HEK293 (cell line): ENCODE measurements around the gene BIN1.

ENCODE experiments used
- CTCF ChIA-PET: fragments of 350-600 bp; formaldehyde crosslinking; extraction: SDS; loops from one replicate; lab custom pipeline; 2021; ENCODE audit warnings: antibody characterized with exemption; lab: Yijun Ruan, JAX
- POLR2A ChIA-PET: fragments of 300-600 bp; formaldehyde crosslinking; extraction: SDS; loops from one replicate; lab custom pipeline; 2020; ENCODE audit warnings: antibody characterized with exemption, inconsistent platforms; lab: Yijun Ruan, JAX
- H3K27ac ChIP-seq: fragments of 200-500 bp; sonication (Bioruptor generic); 2 replicates; pipeline ENCODE4 v1.5.1; 2014; ENCODE audit warnings: low read depth, low read length, control low read depth, inconsistent platforms; ENCODE audit errors: extremely low read depth
- H3K36me3 ChIP-seq, 2 experiments: fragments of 200-500 bp in 1 of 2; sonication (Bioruptor generic) in 1 of 2; 1 replicate in 1 of 2; 2 replicates in 1 of 2; pipeline ENCODE4 v1.5.1; 2014 to 2017; ENCODE audit warnings: inconsistent platforms in 2 of 2, low read length in 2 of 2; ENCODE audit not compliant: control insufficient read depth in 2 of 2, insufficient read depth in 1 of 2
- H3K4me1 ChIP-seq: fragments of 200-500 bp; sonication (Bioruptor generic); 2 replicates; pipeline ENCODE4 v1.5.1; 2014; ENCODE audit warnings: mild to moderate bottlenecking, low read length, inconsistent platforms; ENCODE audit not compliant: control insufficient read depth, insufficient read depth
- H3K4me3 ChIP-seq: 2 replicates; pipeline ENCODE4 v1.5.1; 2011; ENCODE audit warnings: low read depth, mild to moderate bottlenecking, control low read depth, low read length, moderate library complexity
- H3K9me3 ChIP-seq: fragments of 200-500 bp; sonication (Bioruptor generic); 2 replicates; pipeline ENCODE4 v1.5.1; 2014; ENCODE audit warnings: low read depth, low read length, inconsistent platforms; ENCODE audit not compliant: control insufficient read depth, insufficient read depth
- KLF10 ChIP-seq: fragments of 450-650 bp; IDR thresholded peaks from 2 replicates; pipeline ENCODE4 v1.5.1; 2018; ENCODE audit warnings: missing biosample characterization, mild to moderate bottlenecking, missing genetic modification characterization
- KLF7 ChIP-seq: fragments of 450-650 bp; formaldehyde crosslinking; IDR thresholded peaks from 2 replicates; pipeline ENCODE4 v1.5.1; 2016; ENCODE audit warnings: missing biosample characterization, missing genetic modification characterization, borderline replicate concordance
- REST ChIP-seq: fragments of 450-650 bp; formaldehyde crosslinking; IDR thresholded peaks from 2 replicates; pipeline ENCODE4 v1.5.1; 2016; ENCODE audit warnings: missing biosample characterization, missing genetic modification characterization
- SETDB1 ChIP-seq: IDR thresholded peaks from one replicate; pipeline ENCODE4 v1.6.1; 2017; ENCODE audit warnings: mild to moderate bottlenecking, low read length, moderate library complexity, mixed read lengths; ENCODE audit not compliant: insufficient read length
- TSHZ1 ChIP-seq: fragments of 450-650 bp; formaldehyde crosslinking; IDR thresholded peaks from 2 replicates; pipeline ENCODE4 v1.5.1; 2016; ENCODE audit warnings: missing biosample characterization, missing genetic modification characterization, borderline replicate concordance
- ZBTB17 ChIP-seq: fragments of 450-650 bp; formaldehyde crosslinking; IDR thresholded peaks from 2 replicates; pipeline ENCODE4 v1.5.1; 2016; ENCODE audit warnings: missing biosample characterization, missing genetic modification characterization
- ZFP69B ChIP-seq: fragments of 450-650 bp; formaldehyde crosslinking; IDR thresholded peaks from 2 replicates; pipeline ENCODE4 v1.5.1; 2016; ENCODE audit warnings: missing biosample characterization, missing genetic modification characterization
- ZNF114 ChIP-seq: fragments of 450-650 bp; formaldehyde crosslinking; IDR thresholded peaks from 2 replicates; pipeline ENCODE4 v1.5.0; 2017; ENCODE audit warnings: missing biosample characterization, missing genetic modification characterization
- ZNF16 ChIP-seq: fragments of 450-650 bp; formaldehyde crosslinking; IDR thresholded peaks from 2 replicates; pipeline ENCODE4 v1.5.1; 2016; ENCODE audit warnings: low read depth, missing biosample characterization, missing genetic modification characterization
- ZNF184 ChIP-seq: fragments of 450-650 bp; IDR thresholded peaks from 2 replicates; pipeline ENCODE4 v1.5.1; 2018; ENCODE audit warnings: missing biosample characterization, mild to moderate bottlenecking, missing genetic modification characterization
- ZNF19 ChIP-seq: fragments of 450-650 bp; formaldehyde crosslinking; IDR thresholded peaks from 2 replicates; pipeline ENCODE4; 2016; ENCODE audit warnings: missing biosample characterization, missing genetic modification characterization, low read depth
- ZNF214 ChIP-seq: fragments of 450-650 bp; formaldehyde crosslinking; IDR thresholded peaks from 2 replicates; pipeline ENCODE4 v1.5.1; 2017; ENCODE audit warnings: missing biosample characterization, mild to moderate bottlenecking, missing genetic modification characterization, borderline replicate concordance
- ZNF23 ChIP-seq: fragments of 450-650 bp; formaldehyde crosslinking; IDR thresholded peaks from 2 replicates; pipeline ENCODE4 v1.5.1; 2016; ENCODE audit warnings: missing biosample characterization, missing genetic modification characterization, borderline replicate concordance
- ZNF510 ChIP-seq: fragments of 450-650 bp; formaldehyde crosslinking; IDR thresholded peaks from 2 replicates; pipeline ENCODE4 v1.5.1; 2018; ENCODE audit warnings: mild to moderate bottlenecking, missing genetic modification characterization, missing biosample characterization; ENCODE audit not compliant: insufficient replicate concordance
- ZNF548 ChIP-seq: fragments of 450-650 bp; formaldehyde crosslinking; IDR thresholded peaks from 2 replicates; pipeline ENCODE4 v1.5.1; 2016; ENCODE audit warnings: missing biosample characterization, missing genetic modification characterization
- ZNF555 ChIP-seq: fragments of 450-650 bp; formaldehyde crosslinking; conservative IDR thresholded peaks from 2 replicates; pipeline ENCODE4 v1.5.1; 2017; ENCODE audit warnings: missing biosample characterization, mild to moderate bottlenecking, missing genetic modification characterization, inconsistent platforms
- ZNF580 ChIP-seq: fragments of 450-650 bp; formaldehyde crosslinking; IDR thresholded peaks from 2 replicates; pipeline ENCODE4 v1.5.1; 2016; ENCODE audit warnings: missing biosample characterization, missing genetic modification characterization

BIN1 gene

GRCh38 chr2:127110985-127111384 lies 4.0 kb upstream of the BIN1 start:
- no peak overlapping the region for H3K27ac ChIP-seq
- POLR2A ChIA-PET: no interaction called here
- no peaks in the 10 kb centered on the region for H3K9me3 ChIP-seq
- H3K36me3 ChIP-seq: no peaks in the 10 kb centered on the region
- TF ChIP-seq SETDB1 (no peak), ZNF214 (tag by site-specific recombination) (no peak), ZFP69B (no peak), KLF7 (tag by site-specific recombination) (no peak), ZNF19 (tag by site-specific recombination) (no peak), ZNF580 (no peak), ZNF184 (tag by site-specific recombination) (no peak), ZNF548 (tag by site-specific recombination) (no peak), ZNF23 (tag by site-specific recombination) (no peak), ZNF510 (tag by site-specific recombination) (no peak), TSHZ1 (tag by site-specific recombination) (no peak)
- TF ChIP-seq, all 188 proteins: peak for 0
- Histone ChIP-seq H3K4me1 (no peaks in the 10 kb centered on the region), H3K4me3 (no peak overlapping the region)
- CTCF ChIA-PET: no interaction called here

- no peak overlapping the region for H3K27ac ChIP-seq
- no peaks in the 10 kb centered on the region for H3K9me3 ChIP-seq
- H3K36me3 ChIP-seq: no peaks in the 10 kb centered on the region
- no peaks in the 10 kb centered on the region for H3K4me1 ChIP-seq
- POLR2A ChIA-PET: no interaction called here
- CTCF ChIA-PET: no interaction called here
- TF ChIP-seq ZNF16 (tag by site-specific recombination) (no peak), ZNF555 (tag by site-specific recombination) (no peak), ZBTB17 (tag by site-specific recombination) (no peak), REST (tag by site-specific recombination) (no peak), ZNF184 (tag by site-specific recombination) (no peak), ZNF114 (tag by site-specific recombination) (no peak), KLF10 (tag by site-specific recombination) (no peak)
- no peak overlapping the region for H3K4me3 ChIP-seq
Measured at GRCh38 chr2:127108090-127108523, 1.2 kb upstream of the BIN1 start.
